Measurements from ENCODE around the gene LBR. TPM values are rescaled to one million over a fixed set of nuclear protein-coding genes. Genes with fewer than 3 reads are reported as not detected.

LBR gene
- total RNA-seq, 1 experiment from 2014 or later = 60.9 TPM

- no peak overlapping the region for H3K4me2 ChIP-seq (ENCODE audit: insufficient read depth, insufficient read length, low read length)
- no CpG with 5 or more reads among the region's 9 CpGs for WGBS (ENCODE audit: extremely low coverage, insufficient read length, low lambda C conversion rate)
- peaks cover 8% of the 10 kb centered on the region; the same call in 1 of the 2 replicates for H3K4me1 ChIP-seq (ENCODE audit: insufficient read depth, low read length)
- H4K5ac ChIP-seq (ENCODE audit: insufficient read length, low read depth, low read length) = no peak overlapping the region
- no peak overlapping the region for H2BK12ac ChIP-seq (ENCODE audit: insufficient read length, low read depth, low read length)
- H4K20me1 ChIP-seq (ENCODE audit: control insufficient read depth, insufficient read depth, insufficient read length) = no peaks in the 10 kb centered on the region
- H3K18ac ChIP-seq (ENCODE audit: insufficient read length, low read depth, low read length) = no peak overlapping the region
- H3K23me2 ChIP-seq (ENCODE audit: insufficient read length, low read depth, low read length, poor library complexity, severe bottlenecking) = no peaks in the 10 kb centered on the region
- no peak for TF ChIP-seq CTCF (conservative IDR thresholded peaks at IDR 0.05)
- Mint-ChIP-seq H3K36me3 (ENCODE audit: insufficient read depth in 1 of 3, low read depth in 3 of 3) (no peaks in the 10 kb centered on the region), H3K9me3 (no peaks in the 10 kb centered on the region; a peak in 1 of 5 replicates), H3K27me3 (ENCODE audit: low read depth) (peaks cover 14% of the 10 kb centered on the region), H3K27ac (no peak overlapping the region), H3K4me3 (no peak overlapping the region; a peak in 1 of 5 replicates), H3K4me1 (peaks cover 25 to 34% of the 10 kb centered on the region in 2 experiments)
- no peak overlapping the region for H3T11ph ChIP-seq (ENCODE audit: low read length)
- no peak overlapping the region for H2AFZ ChIP-seq (ENCODE audit: low read length)
- H2BK15ac ChIP-seq (ENCODE audit: low read depth, low read length) = no peak overlapping the region
- no peaks in the 10 kb centered on the region for H3K79me2 ChIP-seq (ENCODE audit: insufficient read depth, low read length)
- no peak overlapping the region for H4K8ac ChIP-seq (replicated peaks; ENCODE audit: insufficient read length, low read depth, low read length)
- H2BK20ac ChIP-seq (ENCODE audit: low read depth, low read length, poor library complexity, severe bottlenecking) = no peak overlapping the region
- no peak overlapping the region for H2BK120ac ChIP-seq (ENCODE audit: low read depth, low read length, poor library complexity, severe bottlenecking)
- H3K27ac ChIP-seq (ENCODE audit: insufficient read length, low read depth, low read length) = no peak overlapping the region
- no peak overlapping the region for H3K4ac ChIP-seq (ENCODE audit: low read depth, low read length)
- H2AK5ac ChIP-seq (ENCODE audit: insufficient read length, low read length) = no peak overlapping the region
- no peak overlapping the region for H3K56ac ChIP-seq (ENCODE audit: insufficient read length, low read depth, low read length)
- no peak overlapping the region for H3K23ac ChIP-seq (ENCODE audit: insufficient read length, low read depth, low read length)
- H3K27me3 ChIP-seq (ENCODE audit: insufficient read depth, low read length) = no peaks in the 10 kb centered on the region
- H4K91ac ChIP-seq (ENCODE audit: insufficient read length, low read depth, low read length) = no peak overlapping the region
- no peak overlapping the region for H3K14ac ChIP-seq (ENCODE audit: insufficient read depth, low read length)
- H3K9me3 ChIP-seq (ENCODE audit: control insufficient read depth, low read depth, low read length) = no peaks in the 10 kb centered on the region
- no peak overlapping the region for H3K9ac ChIP-seq (ENCODE audit: extremely low read depth, insufficient read length, low read length)
- no peak overlapping the region for H2BK5ac ChIP-seq (ENCODE audit: insufficient read length, low read length)
- H3K79me1 ChIP-seq (ENCODE audit: insufficient read depth, low read depth, low read length, poor library complexity, severe bottlenecking) = no peaks in the 10 kb centered on the region
- DNase-seq = no peak
Observed at GRCh38 chr1:225446981-225447615, 19.3 kb upstream of the LBR start.
